ENCODE results near the gene RSPH3. TPM values are rescaled to one million over a fixed set of nuclear protein-coding genes. Genes with fewer than 3 reads are reported as not detected.
"Not testable (repeated sequence)": the region's sequence is repeated elsewhere in the genome, so short reads cannot be mapped to it uniquely, and the experiment has no call there.

Gene RSPH3
- polyA plus RNA-seq, 1 experiment = 2.0 TPM

GRCh38 chr6:159035891-159036290 lies 35.9 kb upstream of the RSPH3 start:
- H3K4me3 ChIP-seq (ENCODE audit: low read depth, low read length) = no peak overlapping the region
- DNase-seq (ENCODE audit: low read depth, low spot score) = no peak
- CTCF ChIA-PET = interaction anchor here (1.2 kb wide), 1 partner anchor 69 kb away, joined by 3 read pairs; no protein-coding TSS in a partner anchor
- TF ChIP-seq CTCF (IDR thresholded peaks at IDR 0.05; ENCODE audit: low read depth, low read length) = no peak
- no peak overlapping the region for H3K27ac ChIP-seq (ENCODE audit: low read depth, low read length)
- POLR2A ChIA-PET = no interaction called here
- peaks cover 19% of the 10 kb centered on the region for H3K27me3 ChIP-seq (ENCODE audit: control insufficient read depth, insufficient read depth, low read length)
- no peaks in the 10 kb centered on the region for H3K9me3 ChIP-seq (ENCODE audit: control insufficient read depth, insufficient read depth, low read length)

- POLR2A ChIA-PET = no interaction called here
- Histone ChIP-seq H3K27ac (ENCODE audit: low read depth, low read length) (no peak overlapping the region), H3K4me3 (ENCODE audit: low read depth, low read length) (no peak overlapping the region), H3K27me3 (ENCODE audit: control insufficient read depth, insufficient read depth, low read length) (peaks cover 10% of the 10 kb centered on the region), H3K9me3 (ENCODE audit: control insufficient read depth, insufficient read depth, low read length) (no peaks in the 10 kb centered on the region)
- DNase-seq (ENCODE audit: low read depth, low spot score) = no peak
- CTCF ChIA-PET = interaction anchor here (1.0 to 2.2 kb wide), 3 partner anchors 9 to 24 kb away, joined by 4 to 8 read pairs (median 5); no protein-coding TSS in a partner anchor
- TF ChIP-seq CTCF (IDR thresholded peaks at IDR 0.05; ENCODE audit: low read depth, low read length) = no peak
Measured at GRCh38 chr6:159033160-159034049, 33.4 kb upstream of the RSPH3 start.

GRCh38 chr6:159031846-159032245 lies 31.8 kb upstream of the RSPH3 start:
- no peak overlapping the region for H3K27ac ChIP-seq (ENCODE audit: low read depth, low read length)
- CTCF ChIA-PET = interaction anchor here (1.6 to 2.2 kb wide), 2 partner anchors 11 to 12 kb away, joined by 5 to 8 read pairs; no protein-coding TSS in a partner anchor
- peaks cover 10% of the 10 kb centered on the region for H3K27me3 ChIP-seq (ENCODE audit: control insufficient read depth, insufficient read depth, low read length)
- H3K4me3 ChIP-seq (ENCODE audit: low read depth, low read length) = no peak overlapping the region
- no peak for TF ChIP-seq CTCF (IDR thresholded peaks at IDR 0.05; ENCODE audit: low read depth, low read length)
- DNase-seq (ENCODE audit: low read depth, low spot score) = no peak
- no peaks in the 10 kb centered on the region for H3K9me3 ChIP-seq (ENCODE audit: control insufficient read depth, insufficient read depth, low read length)
- POLR2A ChIA-PET = no interaction called here

GRCh38 chr6:159030168-159030567 lies 30.2 kb upstream of the RSPH3 start:
- CTCF ChIA-PET = no interaction called here
- POLR2A ChIA-PET = no interaction called here
- DNase-seq (ENCODE audit: low read depth, low spot score) = no peak
- H3K27me3 ChIP-seq (ENCODE audit: control insufficient read depth, insufficient read depth, low read length) = peaks cover 10% of the 10 kb centered on the region
- TF ChIP-seq CTCF (IDR thresholded peaks at IDR 0.05; ENCODE audit: low read depth, low read length) = no peak
- H3K4me3 ChIP-seq (ENCODE audit: low read depth, low read length) = no peak overlapping the region
- no peaks in the 10 kb centered on the region for H3K9me3 ChIP-seq (ENCODE audit: control insufficient read depth, insufficient read depth, low read length)
- H3K27ac ChIP-seq (ENCODE audit: low read depth, low read length) = no peak overlapping the region

- H3K27me3 ChIP-seq (ENCODE audit: control insufficient read depth, insufficient read depth, low read length); CTCF ChIA-PET; H3K4me3 ChIP-seq (ENCODE audit: low read depth, low read length); DNase-seq (ENCODE audit: low read depth, low spot score); H3K27ac ChIP-seq (ENCODE audit: low read depth, low read length); POLR2A ChIA-PET; H3K9me3 ChIP-seq (ENCODE audit: control insufficient read depth, insufficient read depth, low read length): not testable (repeated sequence)
Measured at GRCh38 chr6:159025224-159025623, 25.2 kb upstream of the RSPH3 start.

Data from AG04450 (cell line).